Nephron progenitor cell (in vitro differentiated cells): ENCODE data around the gene BRINP1.
"Not testable (repeated sequence)": the region's sequence is repeated elsewhere in the genome, so short reads cannot be mapped to it uniquely, and the experiment has no call there.

Experiments used
- DNase-seq: peaks from one replicate; pipeline ENCODE4 v3.0.0; 2021
- H3K27ac Mint-ChIP-seq: 2 replicates; pipeline ENCODE4 v1.8.0; 2021; ENCODE audit warnings: mild to moderate bottlenecking, moderate library complexity, mixed read lengths
- H3K27me3 Mint-ChIP-seq: 2 replicates; pipeline ENCODE4 v1.8.0; 2021; ENCODE audit warnings: mild to moderate bottlenecking, low read depth, mixed read lengths; ENCODE audit not compliant: poor library complexity
- H3K36me3 Mint-ChIP-seq: 2 replicates; pipeline ENCODE4 v1.8.0; 2021; ENCODE audit warnings: low read depth, mixed read lengths
- H3K4me1 Mint-ChIP-seq: 2 replicates; pipeline ENCODE4 v1.8.0; 2021; ENCODE audit warnings: mixed read lengths
- H3K4me3 Mint-ChIP-seq: 2 replicates; pipeline ENCODE4 v1.8.0; 2021; ENCODE audit warnings: mild to moderate bottlenecking, moderate library complexity, mixed read lengths
- H3K9me3 Mint-ChIP-seq: 2 replicates; pipeline ENCODE4 v1.8.0; 2021; ENCODE audit warnings: mild to moderate bottlenecking, moderate library complexity, mixed read lengths
- TF ChIP-seq, protein P1 (sequence below): fragments of 200-600 bp; sonication (generic); IDR thresholded peaks from 2 replicates; pipeline ENCODE4 v1.5.0; 2021; ENCODE audit warnings: antibody characterized with exemption

Gene BRINP1

DNA sequence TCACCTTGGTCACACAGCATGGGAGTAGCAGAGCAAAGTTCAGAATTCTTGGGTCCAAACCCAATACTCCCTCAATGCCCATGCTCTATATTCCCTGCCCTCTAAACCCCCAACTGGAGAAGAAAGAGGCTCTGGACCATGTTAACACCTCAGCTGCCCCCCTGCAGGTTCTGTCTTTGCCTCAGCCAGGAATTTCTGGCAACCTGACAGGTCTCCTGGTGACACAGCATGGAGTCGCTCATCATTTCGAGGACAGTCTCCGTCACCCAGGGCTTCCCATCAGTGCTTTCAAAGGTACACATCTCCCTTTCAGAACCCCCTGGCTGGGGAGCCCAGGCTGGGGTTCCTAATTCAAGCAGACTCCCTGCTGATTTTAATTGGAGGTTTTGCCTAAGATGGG, 189.5 kb downstream of the BRINP1 start:
- peaks cover 11% of the 10 kb centered on the region for H3K4me1 Mint-ChIP-seq
- no peak overlapping the region for H3K27ac Mint-ChIP-seq
- H3K4me3 Mint-ChIP-seq = no peak overlapping the region
- no peak for DNase-seq
- no peaks in the 10 kb centered on the region for H3K36me3 Mint-ChIP-seq
- TF ChIP-seq, protein P1, sequence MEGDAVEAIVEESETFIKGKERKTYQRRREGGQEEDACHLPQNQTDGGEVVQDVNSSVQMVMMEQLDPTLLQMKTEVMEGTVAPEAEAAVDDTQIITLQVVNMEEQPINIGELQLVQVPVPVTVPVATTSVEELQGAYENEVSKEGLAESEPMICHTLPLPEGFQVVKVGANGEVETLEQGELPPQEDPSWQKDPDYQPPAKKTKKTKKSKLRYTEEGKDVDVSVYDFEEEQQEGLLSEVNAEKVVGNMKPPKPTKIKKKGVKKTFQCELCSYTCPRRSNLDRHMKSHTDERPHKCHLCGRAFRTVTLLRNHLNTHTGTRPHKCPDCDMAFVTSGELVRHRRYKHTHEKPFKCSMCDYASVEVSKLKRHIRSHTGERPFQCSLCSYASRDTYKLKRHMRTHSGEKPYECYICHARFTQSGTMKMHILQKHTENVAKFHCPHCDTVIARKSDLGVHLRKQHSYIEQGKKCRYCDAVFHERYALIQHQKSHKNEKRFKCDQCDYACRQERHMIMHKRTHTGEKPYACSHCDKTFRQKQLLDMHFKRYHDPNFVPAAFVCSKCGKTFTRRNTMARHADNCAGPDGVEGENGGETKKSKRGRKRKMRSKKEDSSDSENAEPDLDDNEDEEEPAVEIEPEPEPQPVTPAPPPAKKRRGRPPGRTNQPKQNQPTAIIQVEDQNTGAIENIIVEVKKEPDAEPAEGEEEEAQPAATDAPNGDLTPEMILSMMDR = no peak
- H3K27me3 Mint-ChIP-seq = peaks cover 6% of the 10 kb centered on the region
- peaks cover 8% of the 10 kb centered on the region for H3K9me3 Mint-ChIP-seq

DNA sequence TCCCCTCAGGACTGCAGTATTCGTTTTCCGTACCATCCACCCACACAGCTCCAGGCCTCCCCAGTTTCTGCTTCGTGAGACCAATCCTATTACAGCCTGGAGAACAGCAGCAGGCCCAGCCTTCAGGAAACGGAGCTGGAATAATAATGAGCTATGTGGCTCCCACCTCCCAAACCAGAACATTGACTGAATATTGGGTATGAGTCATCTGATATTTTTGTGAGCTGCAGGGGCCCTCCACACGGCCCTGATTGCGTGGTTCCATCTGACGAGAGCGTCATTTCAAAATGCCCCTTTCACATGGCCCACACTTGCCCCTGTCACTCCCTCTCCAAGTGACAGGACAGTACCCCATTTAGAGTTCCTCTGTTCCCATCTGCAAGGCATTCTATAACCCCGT, 192.0 kb downstream of the BRINP1 start:
- TF ChIP-seq, protein P1 = no peak
- no peak overlapping the region for H3K27ac Mint-ChIP-seq
- no peaks in the 10 kb centered on the region for H3K27me3 Mint-ChIP-seq
- H3K36me3 Mint-ChIP-seq = no peaks in the 10 kb centered on the region
- peaks cover 10% of the 10 kb centered on the region for H3K9me3 Mint-ChIP-seq
- DNase-seq = no peak
- H3K4me3 Mint-ChIP-seq = no peak overlapping the region
- peaks cover 4% of the 10 kb centered on the region for H3K4me1 Mint-ChIP-seq

DNA sequence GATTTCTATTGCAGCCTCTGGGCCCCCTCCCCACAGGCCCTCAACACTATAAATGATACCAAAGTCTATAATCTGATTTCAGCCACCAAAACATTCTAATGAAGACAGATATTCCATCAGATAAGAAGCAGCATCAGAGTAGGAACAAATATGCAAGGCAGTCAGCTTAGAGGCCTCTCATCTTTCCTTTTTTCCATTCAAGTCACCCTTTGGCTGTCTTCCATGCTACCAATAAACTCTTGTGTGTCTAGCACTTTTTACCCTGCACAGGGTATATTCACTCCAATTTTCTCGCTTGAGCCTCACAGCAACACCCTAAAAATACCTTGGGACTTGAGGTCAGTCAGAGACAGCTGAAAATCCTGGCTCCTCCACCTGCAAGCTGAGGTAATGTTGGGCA, 193.7 kb downstream of the BRINP1 start:
- Mint-ChIP-seq H3K4me3 (no peak overlapping the region), H3K27me3 (no peaks in the 10 kb centered on the region), H3K4me1 (peaks cover 4% of the 10 kb centered on the region), H3K27ac (no peak overlapping the region), H3K9me3 (peaks cover 14% of the 10 kb centered on the region), H3K36me3 (no peaks in the 10 kb centered on the region)
- no peak for DNase-seq
- TF ChIP-seq, protein P1 = no peak

DNA sequence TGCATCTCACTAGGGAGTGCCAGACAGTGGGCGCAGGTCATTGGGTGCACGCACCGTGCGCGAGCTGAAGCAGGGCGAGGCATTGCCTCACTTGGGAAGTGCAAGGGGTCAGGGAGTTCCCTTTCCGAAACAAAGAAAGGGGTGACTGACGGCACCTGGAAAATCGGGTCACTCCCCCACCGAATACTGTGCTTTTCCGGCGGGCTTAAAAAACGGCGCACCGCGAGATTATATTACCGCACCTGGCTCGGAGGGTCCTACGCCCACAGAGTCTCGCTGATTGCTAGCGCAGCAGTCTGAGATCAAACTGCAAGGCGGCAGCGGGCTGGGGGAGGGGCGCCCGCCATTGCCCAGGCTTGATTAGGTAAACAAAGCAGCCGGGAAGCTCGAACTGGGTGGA, 200.0 kb downstream of the BRINP1 start:
- Mint-ChIP-seq H3K4me1 (peaks cover 22% of the 10 kb centered on the region), H3K27ac (peak overlapping the region; percentile 69), H3K9me3 (peaks cover 40% of the 10 kb centered on the region), H3K36me3 (peaks cover 30% of the 10 kb centered on the region), H3K4me3 (peak overlapping the region; percentile 79)
- H3K27me3 Mint-ChIP-seq = not testable (repeated sequence)
- DNase-seq = peak; percentile 50

DNA sequence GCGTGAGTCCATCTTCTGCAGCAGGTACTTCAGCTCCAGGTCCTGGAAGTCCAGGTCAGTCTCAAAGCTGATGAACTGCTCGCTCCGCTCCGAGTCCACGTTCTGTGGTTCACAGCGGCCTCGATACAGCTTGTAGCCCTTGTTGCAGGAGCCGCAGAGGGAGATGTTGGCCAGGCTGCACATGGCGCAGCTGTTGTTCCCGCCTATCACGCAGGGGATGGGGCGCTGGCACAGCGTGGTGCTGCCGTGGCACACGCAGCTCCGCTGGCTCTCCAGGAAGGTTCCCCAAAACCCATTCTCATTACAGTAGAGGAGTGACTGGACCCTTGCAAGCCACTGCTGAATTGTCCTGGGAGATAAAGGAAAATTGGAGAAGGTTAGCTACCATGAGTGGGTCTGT, 201.4 kb downstream of the BRINP1 start:
- Mint-ChIP-seq H3K4me1 (peaks cover 22% of the 10 kb centered on the region), H3K36me3 (peaks cover 30% of the 10 kb centered on the region), H3K27me3 (peaks cover 3% of the 10 kb centered on the region), H3K27ac (no peak overlapping the region), H3K4me3 (no peak overlapping the region), H3K9me3 (peaks cover 40% of the 10 kb centered on the region)
- TF ChIP-seq, protein P1 = no peak
- no peak for DNase-seq

DNA sequence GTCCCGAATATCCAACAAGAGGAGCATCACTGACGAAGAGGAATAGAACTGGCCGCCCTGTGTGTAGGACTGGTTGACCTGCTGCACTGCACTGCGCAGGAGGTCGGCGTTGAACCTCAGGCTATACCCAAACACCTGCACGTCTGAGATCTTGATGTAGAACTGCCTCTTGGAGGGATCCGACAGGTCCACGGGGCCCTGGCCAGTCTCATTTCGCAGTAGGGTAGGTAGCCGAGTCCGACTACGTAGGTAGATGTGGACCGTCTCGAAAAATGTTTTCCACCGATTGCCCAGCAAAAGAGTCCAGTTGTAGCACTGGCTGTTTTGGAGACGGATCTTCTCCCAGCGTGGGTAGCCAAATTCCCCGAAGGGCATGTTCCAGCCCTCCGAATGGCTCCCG, 202.0 kb downstream of the BRINP1 start:
- Mint-ChIP-seq H3K9me3 (peaks cover 40% of the 10 kb centered on the region), H3K36me3 (peaks cover 30% of the 10 kb centered on the region), H3K4me3 (no peak overlapping the region), H3K27me3 (peaks cover 3% of the 10 kb centered on the region), H3K27ac (no peak overlapping the region), H3K4me1 (peaks cover 22% of the 10 kb centered on the region)
- TF ChIP-seq, protein P1 = no peak
- DNase-seq = no peak
